ENCODE results near the gene SOWAHA.

SOWAHA gene

GRCh38 chr5:132812781-132813598 lies at the start of gene SOWAHA:
SOWAHA (plus strand) TSS chr5:132813302; CDS start chr5:132813622, 320 bp downstream.
- Histone ChIP-seq H3K4me3 (ENCODE audit: low read depth, low read length, poor library complexity, severe bottlenecking) (peak within 1 kb of the TSS; percentile 33), H3K9me2 (ENCODE audit: low read depth, low read length) (no peaks in the 10 kb centered on the region), H3K9me3 (ENCODE audit: low read length) (no peaks in the 10 kb centered on the region), H2AFZ (ENCODE audit: low read length) (no peak within 1 kb of the TSS), H3K4me1 (ENCODE audit: insufficient read depth, low read length, severe bottlenecking) (peaks cover 4% of the 10 kb centered on the region), H3K4me2 (ENCODE audit: low read length) (peak within 1 kb of the TSS; percentile 46; the same call in 1 of the 2 replicates), H3K79me2 (ENCODE audit: insufficient read depth, low read length) (no peaks in the 10 kb centered on the region), H3K36me3 (ENCODE audit: insufficient read depth, low read length) (no peaks in the 10 kb centered on the region), H3K27me3 (ENCODE audit: insufficient read depth, low read length) (peaks cover 14% of the 10 kb centered on the region), H4K20me1 (ENCODE audit: insufficient read depth, low read length) (no peaks in the 10 kb centered on the region), H3K9ac (ENCODE audit: low read length) (no peak within 1 kb of the TSS), H3K27ac (ENCODE audit: low read depth, low read length, poor library complexity, severe bottlenecking) (no peak within 1 kb of the TSS), H3F3A (ENCODE audit: insufficient read depth, low read length) (no peaks in the 10 kb centered on the region)
- no peak for TF ChIP-seq EZH2 (IDR thresholded peaks at IDR 0.05; ENCODE audit: borderline replicate concordance, low read length)
- TF ChIP-seq CTCF (IDR thresholded peaks at IDR 0.05; ENCODE audit: low read length), result no peak

- Histone ChIP-seq H3F3A (ENCODE audit: insufficient read depth, low read length) (no peaks in the 10 kb centered on the region), H3K36me3 (ENCODE audit: insufficient read depth, low read length) (no peaks in the 10 kb centered on the region)
Measured at GRCh38 chr5:132764051-132764450, 49.1 kb upstream of the SOWAHA start.

GRCh38 chr5:132764671-132765238 lies 48.3 kb upstream of the SOWAHA start:
- H3K36me3 ChIP-seq (ENCODE audit: insufficient read depth, low read length), result no peaks in the 10 kb centered on the region
- 0 out of 2 replicates have a peak, but pooled peaks cover 10% of the 10 kb centered on the region for H3K27me3 ChIP-seq (ENCODE audit: insufficient read depth, low read length)
- H4K20me1 ChIP-seq (ENCODE audit: insufficient read depth, low read length), result no peaks in the 10 kb centered on the region
- no peak overlapping the region for H3K9ac ChIP-seq (ENCODE audit: low read length)
- H3K4me3 ChIP-seq (ENCODE audit: low read depth, low read length, poor library complexity, severe bottlenecking), result no peak overlapping the region
- no peak overlapping the region for H3K4me2 ChIP-seq (ENCODE audit: low read length)
- H3K9me3 ChIP-seq (ENCODE audit: low read length), result no peaks in the 10 kb centered on the region
- no peaks in the 10 kb centered on the region for H3K79me2 ChIP-seq (ENCODE audit: insufficient read depth, low read length)
- H3K27ac ChIP-seq (ENCODE audit: low read depth, low read length, poor library complexity, severe bottlenecking), result no peak overlapping the region
- no peaks in the 10 kb centered on the region for H3K4me1 ChIP-seq (ENCODE audit: insufficient read depth, low read length, severe bottlenecking)
- H3K9me2 ChIP-seq (ENCODE audit: low read depth, low read length), result no peaks in the 10 kb centered on the region
- H2AFZ ChIP-seq (ENCODE audit: low read length), result no peak overlapping the region
- no peak for TF ChIP-seq CTCF (IDR thresholded peaks at IDR 0.05; ENCODE audit: low read length)
- no peak for TF ChIP-seq EZH2 (IDR thresholded peaks at IDR 0.05; ENCODE audit: borderline replicate concordance, low read length)
- no peaks in the 10 kb centered on the region for H3F3A ChIP-seq (ENCODE audit: insufficient read depth, low read length)

More at GRCh38 chr5:132764051-132764450, 49.1 kb upstream of the SOWAHA start:
- H3K27me3 ChIP-seq (ENCODE audit: insufficient read depth, low read length), result 0 out of 2 replicates have a peak, but pooled peaks cover 8% of the 10 kb centered on the region
- H3K79me2 ChIP-seq (ENCODE audit: insufficient read depth, low read length), result no peaks in the 10 kb centered on the region
- H3K4me3 ChIP-seq (ENCODE audit: low read depth, low read length, poor library complexity, severe bottlenecking), result no peak overlapping the region
- no peak overlapping the region for H3K9ac ChIP-seq (ENCODE audit: low read length)
- TF ChIP-seq CTCF (IDR thresholded peaks at IDR 0.05; ENCODE audit: low read length) (no peak), EZH2 (IDR thresholded peaks at IDR 0.05; ENCODE audit: borderline replicate concordance, low read length) (no peak)
- H4K20me1 ChIP-seq (ENCODE audit: insufficient read depth, low read length), result no peaks in the 10 kb centered on the region
- no peaks in the 10 kb centered on the region for H3K4me1 ChIP-seq (ENCODE audit: insufficient read depth, low read length, severe bottlenecking)
- H3K9me2 ChIP-seq (ENCODE audit: low read depth, low read length), result no peaks in the 10 kb centered on the region
- H3K27ac ChIP-seq (ENCODE audit: low read depth, low read length, poor library complexity, severe bottlenecking), result no peak overlapping the region
- no peak overlapping the region for H3K4me2 ChIP-seq (ENCODE audit: low read length)
- no peaks in the 10 kb centered on the region for H3K9me3 ChIP-seq (ENCODE audit: low read length)
- H2AFZ ChIP-seq (ENCODE audit: low read length), result no peak overlapping the region
